ENCODE measurements around the gene VPS4B. TPM values are rescaled to one million over a fixed set of nuclear protein-coding genes. Genes with fewer than 3 reads are reported as not detected.

The VPS4B gene
- total RNA-seq, 1 experiment from 2014 or later: 67.8 TPM

DNA sequence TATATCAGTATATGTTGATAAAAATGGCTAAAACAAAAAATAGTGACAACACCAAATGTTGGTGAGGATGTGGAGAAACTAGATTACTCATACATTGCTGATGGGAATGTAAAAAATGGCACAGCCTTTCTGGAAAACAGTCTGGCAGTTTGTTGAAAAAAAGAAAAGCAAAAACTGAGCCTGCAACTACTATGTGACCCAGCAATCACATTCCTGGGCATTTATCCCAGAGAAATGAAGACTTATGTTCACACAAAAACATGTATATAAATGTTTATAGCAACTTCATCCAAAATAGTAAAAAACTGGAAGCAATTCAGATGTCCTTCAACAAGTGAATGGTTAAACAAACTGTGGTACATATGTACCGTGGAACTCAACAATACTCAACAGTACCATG, 47.7 kb downstream of the VPS4B start:
- TF ChIP-seq CTCF (IDR thresholded peaks at IDR 0.05; ENCODE audit: unreplicated experiment): no peak
- intact Hi-C loops (cut with micrococcal nuclease): no loop called here
- H3K27me3 Mint-ChIP-seq (ENCODE audit: insufficient read depth, unreplicated experiment): no peaks in the 10 kb centered on the region
- no peak overlapping the region for H3K27ac Mint-ChIP-seq (ENCODE audit: low read depth, unreplicated experiment)
- CTCF ChIA-PET: no interaction called here
- no peak overlapping the region for H3K4me3 Mint-ChIP-seq (ENCODE audit: unreplicated experiment)
- DNase-seq (ENCODE audit: unreplicated experiment): no peak
- H3K4me1 Mint-ChIP-seq (ENCODE audit: insufficient read depth, unreplicated experiment): peaks cover 7% of the 10 kb centered on the region
- BruUV-seq (replicated peaks): no TSS peak
- no peaks in the 10 kb centered on the region for H3K9me3 Mint-ChIP-seq (ENCODE audit: unreplicated experiment)
- POLR2A ChIA-PET: no interaction called here
- H3K36me3 Mint-ChIP-seq (ENCODE audit: insufficient read depth, unreplicated experiment): no peaks in the 10 kb centered on the region

- ChIA-PET CTCF (no interaction called here), POLR2A (interaction anchor here (0.6 to 0.9 kb wide), 2 partner anchors 32 to 66 kb away, joined by 3 read pairs; no protein-coding TSS in a partner anchor)
- no peak for TF ChIP-seq CTCF (IDR thresholded peaks at IDR 0.05; ENCODE audit: unreplicated experiment)
- Mint-ChIP-seq H3K27me3 (ENCODE audit: insufficient read depth, unreplicated experiment) (no peaks in the 10 kb centered on the region), H3K4me1 (ENCODE audit: insufficient read depth, unreplicated experiment) (peaks cover 9% of the 10 kb centered on the region), H3K9me3 (ENCODE audit: unreplicated experiment) (no peaks in the 10 kb centered on the region), H3K4me3 (ENCODE audit: unreplicated experiment) (no peak overlapping the region), H3K36me3 (ENCODE audit: insufficient read depth, unreplicated experiment) (no peaks in the 10 kb centered on the region), H3K27ac (ENCODE audit: low read depth, unreplicated experiment) (no peak overlapping the region)
- intact Hi-C loops (cut with micrococcal nuclease): no loop called here
- no TSS peak for BruUV-seq (replicated peaks)
- no peak for DNase-seq (ENCODE audit: unreplicated experiment)
These were observed 49.1 kb downstream of the VPS4B start for GRCh38 chr18:63373161-63373560.

GRCh38 chr18:63368611-63369010, 53.7 kb downstream of the VPS4B start:
- H3K4me1 Mint-ChIP-seq (ENCODE audit: insufficient read depth, unreplicated experiment): peaks cover 24% of the 10 kb centered on the region
- BruUV-seq (replicated peaks): no TSS peak
- TF ChIP-seq CTCF (IDR thresholded peaks at IDR 0.05; ENCODE audit: unreplicated experiment): no peak
- H3K9me3 Mint-ChIP-seq (ENCODE audit: unreplicated experiment): no peaks in the 10 kb centered on the region
- H3K36me3 Mint-ChIP-seq (ENCODE audit: insufficient read depth, unreplicated experiment): peaks cover 25% of the 10 kb centered on the region
- no peaks in the 10 kb centered on the region for H3K27me3 Mint-ChIP-seq (ENCODE audit: insufficient read depth, unreplicated experiment)
- peak overlapping the region; percentile 97 for H3K4me3 Mint-ChIP-seq (ENCODE audit: unreplicated experiment)
- ChIA-PET CTCF (no interaction called here), POLR2A (interaction anchor here (0.9 to 2.3 kb wide), 14 partner anchors 9 to 108 kb away, joined by 3 to 25 read pairs (median 10); partner anchors contain the start of genes SERPINB5 and VPS4B)
- intact Hi-C loops (cut with micrococcal nuclease): loop anchor here (10.0 kb wide), 1 partner anchor 136 kb away; no protein-coding TSS in a partner anchor
- DNase-seq (ENCODE audit: unreplicated experiment): peak; percentile 5
- peak overlapping the region; percentile 78 for H3K27ac Mint-ChIP-seq (ENCODE audit: low read depth, unreplicated experiment)

- CTCF ChIA-PET: interaction anchor here (0.6 to 1.0 kb wide), 3 partner anchors 29 to 361 kb away, joined by 3 to 4 read pairs (median 4); no protein-coding TSS in a partner anchor
- H3K9me3 Mint-ChIP-seq (ENCODE audit: unreplicated experiment): no peaks in the 10 kb centered on the region
- H3K36me3 Mint-ChIP-seq (ENCODE audit: insufficient read depth, unreplicated experiment): peaks cover 28% of the 10 kb centered on the region
- peaks cover 24% of the 10 kb centered on the region for H3K4me1 Mint-ChIP-seq (ENCODE audit: insufficient read depth, unreplicated experiment)
- intact Hi-C loops (cut with micrococcal nuclease): loop anchor here (1.0 to 10.0 kb wide), 3 partner anchors 55 to 137 kb away; partner anchors contain the start of gene VPS4B
- peak; percentile 98 for DNase-seq (ENCODE audit: unreplicated experiment)
- peak within 1 kb of the TSS; percentile 97 for H3K4me3 Mint-ChIP-seq (ENCODE audit: unreplicated experiment)
- POLR2A ChIA-PET: interaction anchor here (0.6 to 2.3 kb wide), 39 partner anchors 10 to 603 kb away, joined by 3 to 25 read pairs (median 4); partner anchors contain the start of genes SERPINB5 and VPS4B
- no peaks in the 10 kb centered on the region for H3K27me3 Mint-ChIP-seq (ENCODE audit: insufficient read depth, unreplicated experiment)
- BruUV-seq (replicated peaks): no TSS peak
- peak within 1 kb of the TSS; percentile 78 for H3K27ac Mint-ChIP-seq (ENCODE audit: low read depth, unreplicated experiment)
- TF ChIP-seq CTCF (IDR thresholded peaks at IDR 0.05; ENCODE audit: unreplicated experiment): no peak
These were observed 55.0 kb downstream of the VPS4B start, which contains the start of gene KDSR for GRCh38 chr18:63367053-63367953. KDSR (minus strand) TSS chr18:63367206; CDS start chr18:63367118, 88 bp downstream.

Measured in MCF 10A (cell line).